H1 (cell line): Measurements from ENCODE around the gene CLTCL1. TPM values are rescaled to one million over a fixed set of nuclear protein-coding genes. Genes with fewer than 3 reads are reported as not detected.

ENCODE experiments used
- CTCF ChIA-PET: fragments of 300-600 bp; sonication (Branson Sonifier 250); formaldehyde crosslinking; loops from one replicate; lab custom pipeline; 2021; ENCODE audit not compliant: partially characterized antibody; lab: Charles Lee
- POLR2A ChIA-PET: fragments of 300-600 bp; sonication (Branson Sonifier 250); formaldehyde crosslinking; loops from one replicate; lab custom pipeline; 2021; ENCODE audit warnings: inconsistent platforms; ENCODE audit not compliant: partially characterized antibody; lab: Charles Lee
- DNase-seq, 2 experiments: peaks; one replicate each; pipeline versions ENCODE4 v3.0.0 to v3.0.0-alpha.2; 2010 to 2022; ENCODE audit warnings: low spot score in 2 of 2, low read depth in 1 of 2, mixed read lengths in 1 of 2
- FAIRE-seq: peaks from 2 replicates; lab custom pipeline; 2011; peaks lifted over from hg19 to GRCh38; lab: Jason Lieb, UNC
- H2AFZ ChIP-seq: 2 replicates; pipeline ENCODE4 v1.8.1; 2012; ENCODE audit warnings: low read length, inconsistent platforms
- H2AK5ac ChIP-seq: 2 replicates; pipeline ENCODE4 v1.6.1; 2013; ENCODE audit warnings: low read depth, low read length
- H2BK120ac ChIP-seq: replicated peaks from 2 replicates; pipeline ENCODE3; 2013; ENCODE audit warnings: low read depth, low read length, inconsistent platforms
- H2BK12ac ChIP-seq: 2 replicates; pipeline ENCODE4 v1.6.1; 2013; ENCODE audit warnings: low read depth, low read length
- H2BK15ac ChIP-seq: 2 replicates; pipeline ENCODE4 v1.6.1; 2013; ENCODE audit warnings: low read length
- H2BK20ac ChIP-seq: 2 replicates; pipeline ENCODE4 v1.6.1; 2013; ENCODE audit warnings: low read length
- H2BK5ac ChIP-seq: 2 replicates; pipeline ENCODE4 v1.6.1; 2013; ENCODE audit warnings: low read depth, low read length
- H3K14ac ChIP-seq: 2 replicates; pipeline ENCODE4 v1.6.1; 2013; ENCODE audit warnings: inconsistent platforms; ENCODE audit not compliant: insufficient read length
- H3K18ac ChIP-seq: 2 replicates; pipeline ENCODE4 v1.6.1; 2013; ENCODE audit warnings: low read length; ENCODE audit errors: extremely low read depth
- H3K23ac ChIP-seq: 2 replicates; pipeline ENCODE4 v1.6.1; 2013; ENCODE audit warnings: inconsistent platforms; ENCODE audit not compliant: insufficient read length
- H3K23me2 ChIP-seq: 2 replicates; pipeline ENCODE4 v1.6.1; 2013; ENCODE audit warnings: low read depth, low read length
- H3K27ac ChIP-seq: 2 replicates; pipeline ENCODE4 v1.6.1; 2011; ENCODE audit warnings: low read depth, low read length, inconsistent platforms
- H3K27me3 ChIP-seq, 4 experiments: replicated peaks in 1 of 4; 1 replicate in 1 of 4; 2 replicates in 3 of 4; pipeline versions ENCODE4 v1.6.1 to v1.8.1; 2011 to 2013; ENCODE audit warnings: low read length in 3 of 4, mild to moderate bottlenecking in 3 of 4, inconsistent platforms in 2 of 4, mixed read lengths in 2 of 4, moderate library complexity in 1 of 4; ENCODE audit not compliant: control insufficient read depth in 3 of 4, insufficient read depth in 3 of 4; ENCODE audit errors: extremely low read depth in 1 of 4
- H3K36me3 ChIP-seq, 4 experiments: 2 replicates each; pipeline versions ENCODE4 v1.6.1 to v1.8.1; 2011 to 2013; ENCODE audit warnings: mild to moderate bottlenecking in 4 of 4, low read length in 3 of 4, moderate library complexity in 2 of 4, control low read depth in 1 of 4, inconsistent platforms in 1 of 4; ENCODE audit not compliant: insufficient read depth in 4 of 4, control insufficient read depth in 2 of 4
- H3K4ac ChIP-seq: replicated peaks from 2 replicates; pipeline ENCODE3; 2013; ENCODE audit warnings: low read length, low read depth, mixed read lengths, inconsistent platforms; ENCODE audit not compliant: insufficient read length
- H3K4me1 ChIP-seq, 4 experiments: replicated peaks in 1 of 4; 1 replicate in 1 of 4; 2 replicates in 3 of 4; pipeline versions ENCODE4 v1.6.1 to v1.8.1; 2011 to 2013; ENCODE audit warnings: low read length in 3 of 4, inconsistent platforms in 2 of 4, mixed read lengths in 1 of 4; ENCODE audit not compliant: insufficient read depth in 4 of 4, control insufficient read depth in 3 of 4
- H3K4me2 ChIP-seq, 2 experiments: 2 replicates each; pipeline versions ENCODE4 v1.6.1 to v1.8.1; 2011 to 2013; ENCODE audit warnings: low read depth in 2 of 2, low read length in 2 of 2, control low read depth in 1 of 2, inconsistent platforms in 1 of 2, mild to moderate bottlenecking in 1 of 2; ENCODE audit not compliant: insufficient read depth in 1 of 2
- H3K4me3 ChIP-seq, 4 experiments: fragments of 200-600, 300-600 bp in 1 of 4; sonication (generic), shearing (Covaris generic), sonication (Bioruptor Twin) in 1 of 4; 2 replicates each; pipeline versions ENCODE4 v1.5.1 to v1.8.1; 2011 to 2016; ENCODE audit warnings: low read length in 4 of 4, low read depth in 3 of 4, control low read depth in 2 of 4, inconsistent platforms in 2 of 4, mild to moderate bottlenecking in 2 of 4, mixed read lengths in 1 of 4, moderate library complexity in 1 of 4; ENCODE audit not compliant: insufficient read depth in 2 of 4; ENCODE audit errors: extremely low read depth in 1 of 4
- H3K56ac ChIP-seq: replicated peaks from 2 replicates; pipeline ENCODE3; 2013; ENCODE audit warnings: low read depth, mild to moderate bottlenecking, mixed read lengths, low read length, inconsistent platforms; ENCODE audit not compliant: insufficient read length
- H3K79me1 ChIP-seq: 2 replicates; pipeline ENCODE4 v1.6.1; 2013; ENCODE audit warnings: low read depth, low read length, control low read depth
- H3K79me2 ChIP-seq, 2 experiments: 2 replicates each; pipeline versions ENCODE4 v1.6.1 to v1.8.1; 2012 to 2013; ENCODE audit warnings: low read length in 2 of 2, mild to moderate bottlenecking in 2 of 2, inconsistent platforms in 1 of 2; ENCODE audit not compliant: insufficient read depth in 2 of 2, control insufficient read depth in 1 of 2
- H3K9ac ChIP-seq, 4 experiments: replicated peaks in 1 of 4; 1 replicate in 1 of 4; 2 replicates in 3 of 4; pipeline versions ENCODE4 v1.6.1 to v1.8.1; 2011 to 2013; ENCODE audit warnings: low read depth in 3 of 4, low read length in 3 of 4, control low read depth in 2 of 4, mild to moderate bottlenecking in 2 of 4, moderate library complexity in 2 of 4, inconsistent platforms in 1 of 4; ENCODE audit errors: extremely low read depth in 1 of 4
- H3K9me3 ChIP-seq, 2 experiments: 2 replicates each; pipeline versions ENCODE4 v1.6.1 to v1.8.1; 2012 to 2013; ENCODE audit warnings: mild to moderate bottlenecking in 2 of 2, moderate library complexity in 2 of 2, control low read depth in 1 of 2, inconsistent platforms in 1 of 2, low read depth in 1 of 2, low read length in 1 of 2, mixed read lengths in 1 of 2; ENCODE audit not compliant: insufficient read depth in 2 of 2
- H4K20me1 ChIP-seq, 2 experiments: replicated peaks in 1 of 2; 2 replicates each; pipeline versions ENCODE3 to v1.8.1; 2011 to 2013; ENCODE audit warnings: inconsistent platforms in 2 of 2, low read length in 2 of 2, mild to moderate bottlenecking in 1 of 2; ENCODE audit not compliant: insufficient read depth in 2 of 2, control insufficient read depth in 1 of 2
- H4K5ac ChIP-seq: 2 replicates; pipeline ENCODE4 v1.6.1; 2013; ENCODE audit warnings: low read length, low read depth, mixed read lengths, inconsistent platforms; ENCODE audit not compliant: insufficient read length
- H4K8ac ChIP-seq: 2 replicates; pipeline ENCODE4 v1.8.0; 2013; ENCODE audit warnings: mild to moderate bottlenecking, moderate library complexity, low read length, inconsistent platforms; ENCODE audit not compliant: insufficient read depth; ENCODE audit errors: extremely low read depth
- H4K91ac ChIP-seq: replicated peaks from 2 replicates; pipeline ENCODE3; 2013; ENCODE audit warnings: low read length, mixed read lengths, inconsistent platforms; ENCODE audit not compliant: insufficient read length
- TBP ChIP-seq: IDR thresholded peaks from 2 replicates; pipeline ENCODE4 v1.6.1; 2011; ENCODE audit warnings: low read depth, low read length, improper control_type of control experiment
- WGBS, 2 experiments: shearing (Covaris generic) in 1 of 2; methylation state at CpG; one replicate each; pipeline versions ENCODE4 v1.1.6 to v1.1.7; 2013 to 2015; ENCODE audit warnings: low lambda C conversion rate in 2 of 2, mixed read lengths in 2 of 2, inconsistent platforms in 1 of 2, low coverage in 1 of 2, missing lambda C conversion rate in 1 of 2; ENCODE audit not compliant: insufficient replicate concordance in 2 of 2, insufficient coverage in 1 of 2, insufficient read length in 1 of 2; ENCODE audit errors: extremely low coverage in 1 of 2, missing lambda C conversion rate in 1 of 2; 5-methylcytosine and 5-hydroxymethylcytosine counted together
- polyA plus RNA-seq, 7 experiments: library from polyadenylated mRNA; depleted of rRNA in 3 of 7; stranded (reverse) in 5 of 7; unstranded in 2 of 7; fragments of >200 nt in 5 of 7; fragments of 200-250 nt in 2 of 7; gene quantifications; 1 replicate in 5 of 7; 2 replicates in 1 of 7; 4 replicates in 1 of 7; pipeline versions ENCODE4 v1.2.1 to v1.2.3, GENCODE V29; 2011 to 2013; ENCODE audit warnings: missing spikeins in 2 of 7, mixed read lengths in 2 of 7
- total RNA-seq: library from RNA; stranded (reverse); fragmentation: NEBNext Ultra II Directional; extraction: Animal tissue kit (Norgen Biotek cat#: 25700); gene quantifications from 2 replicates; pipeline ENCODE4 v1.2.1, GENCODE V29; 2021

Gene CLTCL1
- total and polyA plus RNA-seq, 2 of the 8 experiments (the other 6 are each of a cell fraction or from before 2014, with no cell fraction given), result 12.4 to 17.0 TPM

GRCh38 chr22:19303785-19304184 is 12.3 kb upstream of the CLTCL1 start:
- H4K8ac ChIP-seq, result no peak overlapping the region
- no peak overlapping the region for H3K9ac ChIP-seq
- H4K5ac ChIP-seq, result no peak overlapping the region
- FAIRE-seq (no peak), DNase-seq (no peak)
- no peak overlapping the region for H2AFZ ChIP-seq
- H2BK120ac ChIP-seq, result no peak overlapping the region
- no peaks in the 10 kb centered on the region for H3K9me3 ChIP-seq
- WGBS, 2 experiments, result 86% methylated on average over 1 of the region's 1 CpG; no CpG with 5 or more reads in 1 of the 2 experiments
- no peak overlapping the region for H3K56ac ChIP-seq
- H3K23ac ChIP-seq, result no peak overlapping the region
- H2BK12ac ChIP-seq, result no peak overlapping the region
- no peak overlapping the region for H2BK20ac ChIP-seq
- no peak overlapping the region for H3K4ac ChIP-seq
- H3K23me2 ChIP-seq, result no peaks in the 10 kb centered on the region
- H3K36me3 ChIP-seq, result no peaks in the 10 kb centered on the region
- TF ChIP-seq TBP, result no peak
- no peaks in the 10 kb centered on the region for H3K4me1 ChIP-seq
- H3K14ac ChIP-seq, result no peak overlapping the region
- no peak overlapping the region for H2BK5ac ChIP-seq
- CTCF ChIA-PET, result no interaction called here
- no peaks in the 10 kb centered on the region for H3K27me3 ChIP-seq
- H3K18ac ChIP-seq, result no peak overlapping the region
- no peaks in the 10 kb centered on the region for H4K20me1 ChIP-seq
- H3K79me1 ChIP-seq, result no peaks in the 10 kb centered on the region
- H4K91ac ChIP-seq, result no peak overlapping the region
- no peak overlapping the region for H3K4me2 ChIP-seq
- H3K27ac ChIP-seq, result no peak overlapping the region
- no peak overlapping the region for H2BK15ac ChIP-seq
- no peak overlapping the region for H2AK5ac ChIP-seq
- POLR2A ChIA-PET, result no interaction called here
- H3K4me3 ChIP-seq, result no peak overlapping the region
- no peaks in the 10 kb centered on the region for H3K79me2 ChIP-seq
